SU-DHL-6 (cell line): Measurements from ENCODE around the gene PTCD2.

Experiments used
- H2AFZ ChIP-seq: fragments of 200-600 bp; sonication (generic); 2 replicates; pipeline ENCODE4 v1.6.1; 2014; ENCODE audit warnings: low read depth, mild to moderate bottlenecking, moderate library complexity, mixed read lengths, antibody characterized with exemption, low read length; ENCODE audit not compliant: severe bottlenecking
- H3F3A ChIP-seq: fragments of 200-600 bp; shearing (Covaris generic); 2 replicates; pipeline ENCODE4 v1.6.0; 2016; ENCODE audit warnings: antibody characterized with exemption, mild to moderate bottlenecking; ENCODE audit not compliant: insufficient read depth
- H3K27ac ChIP-seq: fragments of 200-600 bp; sonication (generic); 2 replicates; pipeline ENCODE4 v1.5.1; 2016; ENCODE audit warnings: low read depth, mild to moderate bottlenecking, low read length, moderate library complexity, mixed read lengths
- H3K27me3 ChIP-seq: fragments of 200-600 bp; sonication (generic), shearing (Covaris generic); 2 replicates; pipeline ENCODE4 v1.6.0; 2014; ENCODE audit warnings: mild to moderate bottlenecking, low read length
- H3K36me3 ChIP-seq: fragments of 200-600 bp; sonication (generic); 2 replicates; pipeline ENCODE4 v1.6.1; 2014; ENCODE audit warnings: mild to moderate bottlenecking, low read length, mixed read lengths
- H3K4me2 ChIP-seq: fragments of 300-600, 200-600 bp; shearing (Covaris generic), sonication (generic); 2 replicates; pipeline ENCODE4 v1.6.0; 2014; ENCODE audit warnings: low read length, low read depth, mild to moderate bottlenecking; ENCODE audit not compliant: poor library complexity, severe bottlenecking
- H3K4me3 ChIP-seq: fragments of 200-600 bp; sonication (generic); 2 replicates; pipeline ENCODE4 v1.5.1; 2014; ENCODE audit warnings: antibody characterized with exemption, low read length, mild to moderate bottlenecking, mixed read lengths; ENCODE audit not compliant: insufficient read depth, poor library complexity, severe bottlenecking
- H3K79me2 ChIP-seq: fragments of 200-600 bp; sonication (generic); 2 replicates; pipeline ENCODE4 v1.6.1; 2014; ENCODE audit warnings: mild to moderate bottlenecking, low read length, moderate library complexity; ENCODE audit not compliant: insufficient read depth
- H3K9ac ChIP-seq: fragments of 200-600 bp; sonication (generic); 2 replicates; pipeline ENCODE4 v1.7.0; 2014; ENCODE audit warnings: mild to moderate bottlenecking, low read length
- H3K9me2 ChIP-seq: fragments of 200-600 bp; sonication (generic); replicated peaks from 2 replicates; pipeline ENCODE4 v1.6.1; 2014; ENCODE audit warnings: low read length; ENCODE audit not compliant: insufficient read depth
- H3K9me3 ChIP-seq: fragments of 200-600 bp; sonication (generic); 2 replicates; pipeline ENCODE4 v1.6.1; 2014; ENCODE audit warnings: low read length, mixed read lengths; ENCODE audit not compliant: insufficient read depth
- H4K20me1 ChIP-seq: fragments of 200-600 bp; sonication (generic); 2 replicates; pipeline ENCODE4 v1.6.1; 2014; ENCODE audit warnings: low read depth, mild to moderate bottlenecking, antibody characterized with exemption, low read length, moderate library complexity, mixed read lengths
- CTCF ChIP-seq: fragments of 200-600 bp; sonication (generic); IDR thresholded peaks from one replicate; pipeline ENCODE4 v1.5.1; 2017; ENCODE audit warnings: antibody characterized with exemption, mild to moderate bottlenecking, low read length, moderate library complexity; ENCODE audit not compliant: insufficient read depth, poor library complexity, severe bottlenecking
- EZH2phosphoT487 ChIP-seq: fragments of 200-600 bp; sonication (generic), shearing (Covaris generic); conservative IDR thresholded peaks from 2 replicates; pipeline ENCODE4 v1.6.1; 2018; ENCODE audit warnings: mild to moderate bottlenecking, antibody characterized with exemption, low read length, moderate library complexity, mixed read lengths

PTCD2 gene

GRCh38 chr5:72298711-72299110, 21.5 kb upstream of the PTCD2 start:
- H3K79me2 ChIP-seq: peaks cover 89% of the 10 kb centered on the region
- peak overlapping the region; percentile 97 for H3K27ac ChIP-seq
- no peaks in the 10 kb centered on the region for H3K9me2 ChIP-seq
- H3K9ac ChIP-seq: peak overlapping the region; percentile 57
- peak overlapping the region; percentile 100 for H3K4me2 ChIP-seq
- H3F3A ChIP-seq: peaks cover 94% of the 10 kb centered on the region
- H3K27me3 ChIP-seq: no peaks in the 10 kb centered on the region
- H3K9me3 ChIP-seq: no peaks in the 10 kb centered on the region
- TF ChIP-seq EZH2phosphoT487 (no peak), CTCF (no peak)
- H3K4me3 ChIP-seq: peak overlapping the region; percentile 27
- peaks cover 5% of the 10 kb centered on the region; the same call in 1 of the 2 replicates for H3K36me3 ChIP-seq
- H2AFZ ChIP-seq: no peak overlapping the region
- H4K20me1 ChIP-seq: no peaks in the 10 kb centered on the region

GRCh38 chr5:72300590-72301339, 19.4 kb upstream of the PTCD2 start:
- Histone ChIP-seq H3K9ac (peak overlapping the region; percentile 57), H3K4me2 (peak overlapping the region; percentile 100), H3K36me3 (no peaks in the 10 kb centered on the region)

GRCh38 chr5:72301557-72301956, 18.6 kb upstream of the PTCD2 start:
- Histone ChIP-seq H3K9ac (peak overlapping the region; percentile 57), H3F3A (peaks cover 96% of the 10 kb centered on the region), H3K4me3 (peak overlapping the region; percentile 32), H3K27ac (peak overlapping the region; percentile 97), H3K9me2 (no peaks in the 10 kb centered on the region), H3K36me3 (no peaks in the 10 kb centered on the region), H3K79me2 (peaks cover 89% of the 10 kb centered on the region), H4K20me1 (no peaks in the 10 kb centered on the region), H3K4me2 (peak overlapping the region; percentile 100), H3K27me3 (no peaks in the 10 kb centered on the region), H3K9me3 (no peaks in the 10 kb centered on the region), H2AFZ (no peak overlapping the region)
- TF ChIP-seq EZH2phosphoT487: no peak
- TF ChIP-seq CTCF: no peak

More at GRCh38 chr5:72300590-72301339, 19.4 kb upstream of the PTCD2 start:
- Histone ChIP-seq H2AFZ (no peak overlapping the region), H3K9me3 (no peaks in the 10 kb centered on the region), H4K20me1 (no peaks in the 10 kb centered on the region), H3K27ac (peak overlapping the region; percentile 97), H3F3A (peaks cover 94% of the 10 kb centered on the region), H3K9me2 (no peaks in the 10 kb centered on the region), H3K4me3 (peak overlapping the region; percentile 22), H3K27me3 (no peaks in the 10 kb centered on the region), H3K79me2 (peaks cover 89% of the 10 kb centered on the region)
- TF ChIP-seq EZH2phosphoT487: no peak
- no peak for TF ChIP-seq CTCF
